ENCODE data around the gene PLCD3.
A peak's percentile ranks its signal among the peaks of the same experiment; 100 is the strongest.

Gene PLCD3

GRCh38 chr17:45073414-45074070, 58.8 kb downstream of the PLCD3 start:
- no peak for DNase-seq (ENCODE audit: low spot score)

GRCh38 chr17:45070809-45071208, 61.5 kb downstream of the PLCD3 start:
- no peak for DNase-seq (ENCODE audit: low spot score)

GRCh38 chr17:45070001-45070400, 62.3 kb downstream of the PLCD3 start:
- no peak for DNase-seq (ENCODE audit: low spot score)

GRCh38 chr17:45067637-45068036, 64.7 kb downstream of the PLCD3 start:
- DNase-seq (ENCODE audit: low spot score), result no peak

GRCh38 chr17:45063198-45063597, 69.1 kb downstream of the PLCD3 start:
- DNase-seq (ENCODE audit: low spot score), result no peak

- no peak for DNase-seq (ENCODE audit: low spot score)
Measured at GRCh38 chr17:45061606-45062205, 70.6 kb downstream of the PLCD3 start.

GRCh38 chr17:45060797-45061605, 71.3 kb downstream of the PLCD3 start, which contains the start of gene NMT1:
Gene NMT1, plus strand, starts transcription at chr17:45061317. Its CDS starts 13 bp downstream, at chr17:45061330.
- peak; percentile 99 for DNase-seq (ENCODE audit: low spot score)

GRCh38 chr17:45060382-45060796, 71.9 kb downstream of the PLCD3 start:
- DNase-seq (ENCODE audit: low spot score), result no peak
